OCI-LY1 (cell line): ENCODE measurements around the gene VIT.

ENCODE experiments used
- H2AFZ ChIP-seq: fragments of 200-600 bp; sonication (generic), shearing (Covaris generic); 2 replicates; pipeline ENCODE4 v1.6.0; 2014; ENCODE audit warnings: antibody characterized with exemption, mild to moderate bottlenecking, low read length
- H3F3A ChIP-seq: fragments of 200-600 bp; sonication (generic), shearing (Covaris generic); 2 replicates; pipeline ENCODE4 v1.6.0; 2014; ENCODE audit warnings: mild to moderate bottlenecking, antibody characterized with exemption, low read length, moderate library complexity; ENCODE audit not compliant: insufficient read depth
- H3K27ac ChIP-seq: fragments of 200-600 bp; sonication (generic); 2 replicates; pipeline ENCODE4 v1.5.1; 2014; ENCODE audit warnings: low read length, mixed run types, mild to moderate bottlenecking, low read depth; ENCODE audit not compliant: poor library complexity, severe bottlenecking
- H3K27me3 ChIP-seq: fragments of 200-600 bp; sonication (generic); 2 replicates; pipeline ENCODE4 v1.6.0; 2014; ENCODE audit warnings: antibody characterized with exemption, mild to moderate bottlenecking, low read length, moderate library complexity; ENCODE audit not compliant: insufficient read depth
- H3K36me3 ChIP-seq: fragments of 200-600 bp; sonication (generic); 2 replicates; pipeline ENCODE4 v1.6.1; 2014; ENCODE audit warnings: mild to moderate bottlenecking, antibody characterized with exemption, low read length, moderate library complexity, mixed read lengths; ENCODE audit not compliant: insufficient read depth
- H3K4me1 ChIP-seq: fragments of 200-600 bp; sonication (generic); 2 replicates; pipeline ENCODE4 v1.5.1; 2014; ENCODE audit warnings: mild to moderate bottlenecking, low read length, moderate library complexity; ENCODE audit not compliant: insufficient read depth, severe bottlenecking
- H3K4me2 ChIP-seq: fragments of 200-600 bp; sonication (generic), shearing (Covaris generic); 2 replicates; pipeline ENCODE4 v1.6.1; 2014; ENCODE audit warnings: low read length
- H3K4me3 ChIP-seq: fragments of 200-600 bp; sonication (generic); 2 replicates; pipeline ENCODE4 v1.5.1; 2014; ENCODE audit warnings: low read length, low read depth, mild to moderate bottlenecking, mixed read lengths; ENCODE audit not compliant: poor library complexity, severe bottlenecking
- H3K79me2 ChIP-seq: fragments of 200-600 bp; shearing (Covaris generic); 2 replicates; pipeline ENCODE4 v1.6.1; 2016; ENCODE audit warnings: mixed run types, low read length, mixed read lengths; ENCODE audit not compliant: insufficient read depth
- H3K9ac ChIP-seq: fragments of 200-600 bp; sonication (generic), shearing (Covaris generic); 2 replicates; pipeline ENCODE4 v1.6.1; 2014; ENCODE audit warnings: mild to moderate bottlenecking, low read length, mixed read lengths
- H3K9me2 ChIP-seq: fragments of 200-600 bp; sonication (generic), shearing (Covaris generic); 2 replicates; pipeline ENCODE4 v1.6.1; 2014; ENCODE audit warnings: low read depth, mild to moderate bottlenecking, low read length, mixed read lengths
- H3K9me3 ChIP-seq: fragments of 200-600 bp; shearing (Covaris generic); 2 replicates; pipeline ENCODE4 v1.6.1; 2014; ENCODE audit warnings: low read length, mixed read lengths
- H4K20me1 ChIP-seq: fragments of 200-600 bp; sonication (generic), shearing (Covaris generic); 2 replicates; pipeline ENCODE4 v1.6.0; 2016; ENCODE audit warnings: mild to moderate bottlenecking, low read length; ENCODE audit not compliant: insufficient read depth
- CTCF ChIP-seq: fragments of 200-600 bp; sonication (generic), shearing (Covaris generic); IDR thresholded peaks from 2 replicates; pipeline ENCODE4 v1.5.1; 2017; ENCODE audit warnings: mild to moderate bottlenecking, antibody characterized with exemption, low read length, moderate library complexity, mixed read lengths
- EZH2 ChIP-seq: fragments of 200-600 bp; sonication (generic), shearing (Covaris generic); IDR thresholded peaks from 2 replicates; pipeline ENCODE4 v1.8.0; 2017; ENCODE audit warnings: borderline replicate concordance, mixed run types, mild to moderate bottlenecking, antibody characterized with exemption, low read length, moderate library complexity, mixed read lengths

The VIT gene

DNA sequence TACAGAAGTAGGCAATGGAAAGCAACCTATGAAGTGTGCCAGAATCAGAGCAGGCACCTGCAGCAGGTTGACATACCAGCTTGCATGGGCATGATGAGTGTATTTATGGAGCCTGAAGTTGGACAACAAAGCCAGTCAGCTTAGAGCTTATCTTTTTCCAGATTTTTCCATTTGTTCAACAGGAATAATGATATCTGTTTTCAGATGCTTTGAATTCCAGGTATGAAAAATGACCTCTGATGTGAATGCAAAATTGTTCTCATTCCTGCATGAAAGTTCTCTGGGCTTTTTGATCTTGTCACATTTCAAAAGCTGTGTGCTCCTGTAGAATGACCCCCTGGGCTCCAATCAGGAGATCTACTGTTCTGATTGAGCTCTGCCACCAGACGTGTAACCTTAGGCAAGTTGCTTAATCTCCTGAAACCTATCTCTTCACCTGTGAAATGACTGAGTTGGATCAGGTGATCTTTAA, 38.2 kb upstream of the VIT start:
- Histone ChIP-seq H3F3A (no peaks in the 10 kb centered on the region), H3K27ac (no peak overlapping the region), H3K27me3 (no peaks in the 10 kb centered on the region), H4K20me1 (no peaks in the 10 kb centered on the region), H3K9me3 (no peaks in the 10 kb centered on the region), H3K4me1 (no peaks in the 10 kb centered on the region), H3K9me2 (no peaks in the 10 kb centered on the region), H3K4me2 (no peak overlapping the region), H3K79me2 (no peaks in the 10 kb centered on the region), H3K9ac (no peak overlapping the region), H2AFZ (no peak overlapping the region), H3K4me3 (no peak overlapping the region), H3K36me3 (no peaks in the 10 kb centered on the region)
- TF ChIP-seq EZH2, result no peak
- TF ChIP-seq CTCF, result no peak

- Histone ChIP-seq H3K27ac (no peak overlapping the region), H2AFZ (no peak overlapping the region), H3K79me2 (no peaks in the 10 kb centered on the region), H4K20me1 (no peaks in the 10 kb centered on the region), H3K9me3 (no peaks in the 10 kb centered on the region), H3F3A (no peaks in the 10 kb centered on the region), H3K9me2 (no peaks in the 10 kb centered on the region), H3K4me1 (no peaks in the 10 kb centered on the region), H3K4me2 (no peak overlapping the region), H3K4me3 (no peak overlapping the region), H3K9ac (no peak overlapping the region), H3K36me3 (no peaks in the 10 kb centered on the region), H3K27me3 (no peaks in the 10 kb centered on the region)
- TF ChIP-seq EZH2 (no peak), CTCF (no peak)
Observed at GRCh38 chr2:36659218-36659617, 37.3 kb upstream of the VIT start.

DNA sequence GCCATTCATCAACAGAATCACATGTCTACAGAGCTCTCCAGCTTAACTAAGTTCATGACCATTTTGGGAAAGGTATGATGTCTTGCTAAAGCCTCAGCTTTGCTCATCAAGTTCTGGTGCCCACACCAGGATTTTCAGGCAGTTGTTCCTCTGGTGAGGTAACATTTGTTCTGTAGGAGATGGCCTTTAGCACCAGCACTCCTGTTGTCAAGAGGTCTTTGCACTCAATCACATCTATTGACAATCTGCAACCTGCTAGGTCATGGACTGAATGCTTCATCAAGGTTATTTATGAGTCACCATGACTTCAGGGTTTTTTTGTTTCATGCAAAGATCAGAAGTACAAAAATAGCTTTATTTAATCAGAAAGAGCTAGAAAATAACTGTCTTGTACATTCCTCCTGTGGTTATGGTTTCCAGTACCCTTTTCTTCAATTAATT, 36.6 kb upstream of the VIT start:
- no peaks in the 10 kb centered on the region for H3K4me1 ChIP-seq
- H3K9me3 ChIP-seq, result no peaks in the 10 kb centered on the region
- H3K9ac ChIP-seq, result no peak overlapping the region
- H3K27ac ChIP-seq, result no peak overlapping the region
- H3K79me2 ChIP-seq, result no peaks in the 10 kb centered on the region
- no peak overlapping the region for H2AFZ ChIP-seq
- TF ChIP-seq CTCF (no peak), EZH2 (no peak)
- no peaks in the 10 kb centered on the region for H3F3A ChIP-seq
- H3K36me3 ChIP-seq, result no peaks in the 10 kb centered on the region
- H3K9me2 ChIP-seq, result no peaks in the 10 kb centered on the region
- no peaks in the 10 kb centered on the region for H4K20me1 ChIP-seq
- H3K4me2 ChIP-seq, result no peak overlapping the region
- no peaks in the 10 kb centered on the region for H3K27me3 ChIP-seq
- H3K4me3 ChIP-seq, result no peak overlapping the region
